HG03196 (cell line): ENCODE results near the gene RAB26.
"Not testable (repeated sequence)": the region's sequence is repeated elsewhere in the genome, so short reads cannot be mapped to it uniquely, and the experiment has no call there.

Source experiments
- ATAC-seq: cut with Tn5 transposase; IDR thresholded peaks from one replicate; pipeline ENCODE4 v1.9.1; 2021; ENCODE audit not compliant: unreplicated experiment

RAB26 gene

GRCh38 chr16:2195322-2196161, 47.1 kb downstream of the RAB26 start:
- no peak for ATAC-seq

GRCh38 chr16:2196162-2196980, 47.9 kb downstream of the RAB26 start, which contains the start of gene CASKIN1:
TSS of gene CASKIN1 (minus strand) at chr16:2196605. CDS start at chr16:2196432, 173 bp downstream.
- no peak for ATAC-seq

- no peak for ATAC-seq
Observed at GRCh38 chr16:2196981-2197511, 48.6 kb downstream of the RAB26 start.

GRCh38 chr16:2197765-2198164, 49.3 kb downstream of the RAB26 start:
- no peak for ATAC-seq

GRCh38 chr16:2198283-2198682, 49.9 kb downstream of the RAB26 start:
- ATAC-seq = no peak

GRCh38 chr16:2199095-2199494, 50.7 kb downstream of the RAB26 start:
- no peak for ATAC-seq

- no peak for ATAC-seq
Observed at GRCh38 chr16:2199621-2200139, 51.3 kb downstream of the RAB26 start.

- no peak for ATAC-seq
Observed at GRCh38 chr16:2200313-2200712, 51.9 kb downstream of the RAB26 start.

- not testable (repeated sequence) for ATAC-seq
Observed at GRCh38 chr16:2203119-2203688, 54.8 kb downstream of the RAB26 start.
